H9 (cell line): ENCODE results near the gene DNALI1. TPM values are rescaled to one million over a fixed set of nuclear protein-coding genes. Genes with fewer than 3 reads are reported as not detected.
A peak's percentile ranks its signal among the peaks of the same experiment; 100 is the strongest.

Source experiments
- DNase-seq: peaks from one replicate; pipeline ENCODE4 v3.0.0-alpha.2; 2017
- H2AFZ ChIP-seq: one replicate; pipeline ENCODE4 v1.6.1; 2013; ENCODE audit warnings: mild to moderate bottlenecking, low read length, control low read depth, moderate library complexity
- H2AK5ac ChIP-seq: 2 replicates; pipeline ENCODE4 v1.6.1; 2013; ENCODE audit warnings: low read length, control low read depth, mixed read lengths; ENCODE audit not compliant: insufficient read length
- H2BK120ac ChIP-seq: one replicate; pipeline ENCODE4 v1.6.1; 2013; ENCODE audit warnings: low read depth, mild to moderate bottlenecking, low read length, control low read depth, inconsistent platforms; ENCODE audit not compliant: poor library complexity, severe bottlenecking
- H2BK12ac ChIP-seq: 2 replicates; pipeline ENCODE4 v1.6.1; 2013; ENCODE audit warnings: low read length, control low read depth, mixed read lengths, low read depth; ENCODE audit not compliant: insufficient read length
- H2BK15ac ChIP-seq: 2 replicates; pipeline ENCODE4 v1.6.1; 2013; ENCODE audit warnings: low read depth, low read length, control low read depth
- H2BK20ac ChIP-seq: one replicate; pipeline ENCODE4 v1.6.1; 2013; ENCODE audit warnings: low read depth, mild to moderate bottlenecking, low read length, control low read depth, inconsistent platforms; ENCODE audit not compliant: poor library complexity, severe bottlenecking
- H2BK5ac ChIP-seq: 2 replicates; pipeline ENCODE4 v1.6.1; 2013; ENCODE audit warnings: low read length, control low read depth, mixed read lengths; ENCODE audit not compliant: insufficient read length
- H3K14ac ChIP-seq: 2 replicates; pipeline ENCODE4 v1.6.1; 2013; ENCODE audit warnings: low read length, control low read depth; ENCODE audit not compliant: insufficient read depth
- H3K18ac ChIP-seq: 2 replicates; pipeline ENCODE4 v1.6.1; 2013; ENCODE audit warnings: low read depth, mild to moderate bottlenecking, mixed read lengths, low read length, control low read depth; ENCODE audit not compliant: insufficient read length
- H3K23ac ChIP-seq: 2 replicates; pipeline ENCODE4 v1.6.1; 2013; ENCODE audit warnings: low read length, control low read depth, mixed read lengths, low read depth; ENCODE audit not compliant: insufficient read length
- H3K23me2 ChIP-seq: 2 replicates; pipeline ENCODE4 v1.6.1; 2013; ENCODE audit warnings: low read depth, mild to moderate bottlenecking, mixed read lengths, low read length, control low read depth; ENCODE audit not compliant: insufficient read length, poor library complexity, severe bottlenecking
- H3K27ac ChIP-seq: 2 replicates; pipeline ENCODE4 v1.5.1; 2013; ENCODE audit warnings: low read length, control low read depth, mixed read lengths, low read depth; ENCODE audit not compliant: insufficient read length
- H3K27me3 ChIP-seq: 2 replicates; pipeline ENCODE4 v1.6.1; 2013; ENCODE audit warnings: low read length, control low read depth, inconsistent platforms; ENCODE audit not compliant: insufficient read depth
- H3K4ac ChIP-seq: 2 replicates; pipeline ENCODE4 v1.6.1; 2013; ENCODE audit warnings: low read depth, mild to moderate bottlenecking, control low read depth, inconsistent platforms, low read length, moderate library complexity
- H3K4me1 ChIP-seq: 2 replicates; pipeline ENCODE4 v1.6.1; 2013; ENCODE audit warnings: low read length, control low read depth, inconsistent platforms; ENCODE audit not compliant: insufficient read depth
- H3K4me2 ChIP-seq: 2 replicates; pipeline ENCODE4 v1.6.1; 2013; ENCODE audit warnings: low read length, control low read depth, mixed read lengths; ENCODE audit not compliant: insufficient read length, insufficient read depth
- H3K56ac ChIP-seq: 2 replicates; pipeline ENCODE4 v1.6.1; 2013; ENCODE audit warnings: low read depth, mild to moderate bottlenecking, mixed read lengths, low read length, control low read depth; ENCODE audit not compliant: insufficient read length
- H3K79me1 ChIP-seq: 2 replicates; pipeline ENCODE4 v1.6.1; 2013; ENCODE audit warnings: low read depth, mild to moderate bottlenecking, moderate library complexity, low read length, control low read depth, inconsistent platforms; ENCODE audit not compliant: insufficient read depth, poor library complexity, severe bottlenecking
- H3K79me2 ChIP-seq: 2 replicates; pipeline ENCODE4 v1.6.1; 2013; ENCODE audit warnings: low read length, control low read depth, inconsistent platforms; ENCODE audit not compliant: insufficient read depth
- H3K9ac ChIP-seq: 2 replicates; pipeline ENCODE4 v1.6.1; 2013; ENCODE audit warnings: low read length, control low read depth, mixed read lengths; ENCODE audit not compliant: insufficient read length; ENCODE audit errors: extremely low read depth
- H3K9me3 ChIP-seq: one replicate; pipeline ENCODE4 v1.6.1; 2013; ENCODE audit warnings: low read depth, low read length, inconsistent platforms; ENCODE audit not compliant: control insufficient read depth
- H3T11ph ChIP-seq: one replicate; pipeline ENCODE4 v1.6.1; 2013; ENCODE audit warnings: mild to moderate bottlenecking, low read length, control low read depth, inconsistent platforms
- H4K20me1 ChIP-seq: one replicate; pipeline ENCODE4 v1.6.1; 2013; ENCODE audit not compliant: control insufficient read depth, insufficient read length, insufficient read depth
- H4K5ac ChIP-seq: 2 replicates; pipeline ENCODE4 v1.6.1; 2013; ENCODE audit warnings: low read depth, mild to moderate bottlenecking, mixed read lengths, low read length, control low read depth; ENCODE audit not compliant: insufficient read length
- H4K8ac ChIP-seq: replicated peaks from 2 replicates; pipeline ENCODE4 v1.6.1; 2013; ENCODE audit warnings: low read length, control low read depth, mixed read lengths, low read depth; ENCODE audit not compliant: insufficient read length
- H4K91ac ChIP-seq: 2 replicates; pipeline ENCODE4 v1.6.1; 2013; ENCODE audit warnings: low read depth, mild to moderate bottlenecking, moderate library complexity, mixed read lengths, low read length, control low read depth; ENCODE audit not compliant: insufficient read length
- H3K27ac Mint-ChIP-seq, 3 experiments: 2 replicates in 2 of 3; 3 replicates in 1 of 3; pipeline ENCODE4 v1.8.0; 2020 to 2021; ENCODE audit warnings: mixed read lengths in 3 of 3, mild to moderate bottlenecking in 1 of 3, moderate library complexity in 1 of 3
- H3K27me3 Mint-ChIP-seq: 2 replicates; pipeline ENCODE4 v1.8.0; 2021; ENCODE audit warnings: low read depth, mild to moderate bottlenecking, moderate library complexity, mixed read lengths
- H3K36me3 Mint-ChIP-seq, 3 experiments: 2 replicates in 2 of 3; 3 replicates in 1 of 3; pipeline ENCODE4 v1.8.0; 2020 to 2021; ENCODE audit warnings: low read depth in 3 of 3, mixed read lengths in 3 of 3; ENCODE audit not compliant: insufficient read depth in 1 of 3
- H3K4me1 Mint-ChIP-seq, 2 experiments: 2 replicates each; pipeline ENCODE4 v1.8.0; 2020; ENCODE audit warnings: mixed read lengths in 2 of 2
- H3K4me3 Mint-ChIP-seq, 2 experiments: 2 replicates in 1 of 2; 3 replicates in 1 of 2; pipeline ENCODE4 v1.8.0; 2020 to 2021; ENCODE audit warnings: mild to moderate bottlenecking in 2 of 2, mixed read lengths in 2 of 2, moderate library complexity in 1 of 2
- H3K9me3 Mint-ChIP-seq, 2 experiments: 2 replicates in 1 of 2; 3 replicates in 1 of 2; pipeline ENCODE4 v1.8.0; 2020; ENCODE audit warnings: mild to moderate bottlenecking in 2 of 2, mixed read lengths in 2 of 2, moderate library complexity in 1 of 2
- WGBS: extraction: QIAGEN DNeasy Blood & Tissue Kit; methylation state at CpG from one replicate; pipeline ENCODE4 v1.1.7; 2013; ENCODE audit warnings: missing lambda C conversion rate, low lambda C conversion rate, mixed read lengths; ENCODE audit not compliant: insufficient read length; ENCODE audit errors: extremely low coverage; 5-methylcytosine and 5-hydroxymethylcytosine counted together
- total RNA-seq: library from RNA; stranded (reverse); gene quantifications from 2 replicates; pipeline ENCODE4 v1.2.1, GENCODE V29; 2021
- TF ChIP-seq, protein P1 (sequence below): fragments of 200-600 bp; sonication (generic); conservative IDR thresholded peaks from 3 replicates; pipeline ENCODE4 v1.8.0; 2021; ENCODE audit warnings: antibody characterized with exemption, mild to moderate bottlenecking

Gene DNALI1
- total RNA-seq, 1 experiment from 2014 or later: 18.0 TPM

- Histone ChIP-seq H3K9ac (no peak overlapping the region), H2BK20ac (no peak overlapping the region), H3K9me3 (no peaks in the 10 kb centered on the region), H3K27me3 (no peaks in the 10 kb centered on the region), H2AK5ac (no peak overlapping the region), H3K56ac (no peak overlapping the region), H3K23me2 (peaks cover 6% of the 10 kb centered on the region), H2BK5ac (no peak overlapping the region), H3K4me2 (peak overlapping the region; percentile 80), H3K23ac (no peak overlapping the region), H4K91ac (no peak overlapping the region), H4K5ac (no peak overlapping the region), H4K20me1 (no peaks in the 10 kb centered on the region), H2BK120ac (no peak overlapping the region), H3K14ac (no peak overlapping the region), H3K18ac (no peak overlapping the region), H3K79me2 (peaks cover 20% of the 10 kb centered on the region; the same call in 1 of the 2 replicates), H3T11ph (no peak overlapping the region), H3K4ac (no peak overlapping the region), H3K27ac (no peak overlapping the region), H2AFZ (no peak overlapping the region), H4K8ac (no peak overlapping the region), H3K79me1 (no peaks in the 10 kb centered on the region), H3K4me1 (no peaks in the 10 kb centered on the region; the same call in 1 of the 2 replicates), H2BK12ac (no peak overlapping the region), H2BK15ac (no peak overlapping the region)
- peak overlapping the region; percentile 96 to 99 for H3K4me3 Mint-ChIP-seq
- H3K4me1 Mint-ChIP-seq: peaks cover 9 to 18% of the 10 kb centered on the region in 2 experiments; a peak in 3 of 4 replicates
- no CpG with 5 or more reads among the region's 3 CpGs for WGBS
- peaks cover 18% of the 10 kb centered on the region for H3K27me3 Mint-ChIP-seq
- H3K27ac Mint-ChIP-seq: peak overlapping the region in 1 of 3 experiments; percentile 89; a peak in 2 of 7 replicates
- H3K36me3 Mint-ChIP-seq: peaks cover 8 to 24% (median 23%) of the 10 kb centered on the region in 3 experiments; a peak in 6 of 7 replicates
- TF ChIP-seq, protein P1, sequence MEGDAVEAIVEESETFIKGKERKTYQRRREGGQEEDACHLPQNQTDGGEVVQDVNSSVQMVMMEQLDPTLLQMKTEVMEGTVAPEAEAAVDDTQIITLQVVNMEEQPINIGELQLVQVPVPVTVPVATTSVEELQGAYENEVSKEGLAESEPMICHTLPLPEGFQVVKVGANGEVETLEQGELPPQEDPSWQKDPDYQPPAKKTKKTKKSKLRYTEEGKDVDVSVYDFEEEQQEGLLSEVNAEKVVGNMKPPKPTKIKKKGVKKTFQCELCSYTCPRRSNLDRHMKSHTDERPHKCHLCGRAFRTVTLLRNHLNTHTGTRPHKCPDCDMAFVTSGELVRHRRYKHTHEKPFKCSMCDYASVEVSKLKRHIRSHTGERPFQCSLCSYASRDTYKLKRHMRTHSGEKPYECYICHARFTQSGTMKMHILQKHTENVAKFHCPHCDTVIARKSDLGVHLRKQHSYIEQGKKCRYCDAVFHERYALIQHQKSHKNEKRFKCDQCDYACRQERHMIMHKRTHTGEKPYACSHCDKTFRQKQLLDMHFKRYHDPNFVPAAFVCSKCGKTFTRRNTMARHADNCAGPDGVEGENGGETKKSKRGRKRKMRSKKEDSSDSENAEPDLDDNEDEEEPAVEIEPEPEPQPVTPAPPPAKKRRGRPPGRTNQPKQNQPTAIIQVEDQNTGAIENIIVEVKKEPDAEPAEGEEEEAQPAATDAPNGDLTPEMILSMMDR: no peak
- no peak for DNase-seq
- peaks cover 0 to 3% of the 10 kb centered on the region in 2 experiments; a peak in 1 of 5 replicates for H3K9me3 Mint-ChIP-seq
These were observed 39.5 kb downstream of the DNALI1 start for GRCh38 chr1:37596182-37596667.
